Astrocyte (in vitro differentiated cells and primary cell): Measurements from ENCODE around the gene SOBP. TPM values are rescaled to one million over a fixed set of nuclear protein-coding genes. Genes with fewer than 3 reads are reported as not detected.

Source experiments
- DNase-seq: peaks from one replicate; pipeline ENCODE4 v3.0.0-alpha.2; 2010; ENCODE audit warnings: low read depth
- FAIRE-seq: peaks from 2 replicates; lab custom pipeline; 2011; peaks lifted over from hg19 to GRCh38; lab: Jason Lieb, UNC
- H2AFZ ChIP-seq: 2 replicates; pipeline ENCODE4 v1.6.0; 2012; ENCODE audit warnings: low read depth, low read length, inconsistent platforms
- H3K27ac ChIP-seq: 2 replicates; pipeline ENCODE4 v1.5.1; 2011; ENCODE audit warnings: low read depth, low read length, inconsistent platforms
- H3K27me3 ChIP-seq: 2 replicates; pipeline ENCODE4 v1.6.0; 2011; ENCODE audit warnings: low read length, inconsistent platforms; ENCODE audit not compliant: insufficient read depth
- H3K36me3 ChIP-seq: 2 replicates; pipeline ENCODE4 v1.5.1; 2011; ENCODE audit warnings: low read length, inconsistent platforms; ENCODE audit not compliant: insufficient read depth
- H3K4me1 ChIP-seq: 2 replicates; pipeline ENCODE4 v1.5.1; 2011; ENCODE audit warnings: low read length, inconsistent platforms; ENCODE audit not compliant: insufficient read depth
- H3K4me2 ChIP-seq: 2 replicates; pipeline ENCODE4 v1.6.0; 2012; ENCODE audit warnings: low read length, inconsistent platforms
- H3K4me3 ChIP-seq: 2 replicates; pipeline ENCODE4 v1.5.1; 2011; ENCODE audit warnings: low read depth, mild to moderate bottlenecking, low read length, inconsistent platforms; ENCODE audit not compliant: insufficient read depth
- H3K79me2 ChIP-seq: 2 replicates; pipeline ENCODE4 v1.6.0; 2012; ENCODE audit warnings: mild to moderate bottlenecking, low read length, inconsistent platforms; ENCODE audit not compliant: insufficient read depth
- H3K9ac ChIP-seq: 2 replicates; pipeline ENCODE4 v1.6.0; 2012; ENCODE audit warnings: mild to moderate bottlenecking, low read length, inconsistent platforms
- H3K9me3 ChIP-seq: 2 replicates; pipeline ENCODE4 v1.5.1; 2012; ENCODE audit warnings: low read depth, mild to moderate bottlenecking, low read length, inconsistent platforms; ENCODE audit not compliant: insufficient read depth
- H4K20me1 ChIP-seq: 2 replicates; pipeline ENCODE4 v1.6.0; 2012; ENCODE audit warnings: low read length, inconsistent platforms; ENCODE audit not compliant: insufficient read depth
- H3K27ac Mint-ChIP-seq: one replicate; pipeline ENCODE4 v1.8.0; 2021; ENCODE audit warnings: mild to moderate bottlenecking, mixed read lengths; ENCODE audit not compliant: unreplicated experiment
- H3K27me3 Mint-ChIP-seq: one replicate; pipeline ENCODE4 v1.8.0; 2021; ENCODE audit warnings: low read depth, mixed read lengths; ENCODE audit not compliant: unreplicated experiment
- H3K36me3 Mint-ChIP-seq: one replicate; pipeline ENCODE4 v1.8.0; 2021; ENCODE audit warnings: low read depth, mixed read lengths; ENCODE audit not compliant: unreplicated experiment
- H3K4me1 Mint-ChIP-seq: one replicate; pipeline ENCODE4 v1.8.0; 2021; ENCODE audit warnings: low read depth, mixed read lengths; ENCODE audit not compliant: unreplicated experiment
- H3K4me3 Mint-ChIP-seq: one replicate; pipeline ENCODE4 v1.8.0; 2021; ENCODE audit warnings: mild to moderate bottlenecking, moderate library complexity, mixed read lengths; ENCODE audit not compliant: unreplicated experiment
- H3K9me3 Mint-ChIP-seq: one replicate; pipeline ENCODE4 v1.8.0; 2021; ENCODE audit warnings: mild to moderate bottlenecking, mixed read lengths; ENCODE audit not compliant: unreplicated experiment
- EZH2 ChIP-seq: IDR thresholded peaks from 2 replicates; pipeline ENCODE4 v1.6.1; 2012; ENCODE audit warnings: mild to moderate bottlenecking, low read length, inconsistent platforms; ENCODE audit not compliant: insufficient read depth
- total RNA-seq: library from RNA; stranded (reverse); gene quantifications from 2 replicates; pipeline ENCODE4 v1.2.1, GENCODE V29; 2021
- TF ChIP-seq, protein P1 (sequence below): IDR thresholded peaks from 2 replicates; pipeline ENCODE4 v1.5.1; 2011; ENCODE audit warnings: low read depth, mild to moderate bottlenecking, inconsistent platforms, low read length, moderate library complexity; ENCODE audit not compliant: insufficient read depth

The SOBP gene
- total RNA-seq, 1 donor from 2014 or later = 4.7 TPM

DNA sequence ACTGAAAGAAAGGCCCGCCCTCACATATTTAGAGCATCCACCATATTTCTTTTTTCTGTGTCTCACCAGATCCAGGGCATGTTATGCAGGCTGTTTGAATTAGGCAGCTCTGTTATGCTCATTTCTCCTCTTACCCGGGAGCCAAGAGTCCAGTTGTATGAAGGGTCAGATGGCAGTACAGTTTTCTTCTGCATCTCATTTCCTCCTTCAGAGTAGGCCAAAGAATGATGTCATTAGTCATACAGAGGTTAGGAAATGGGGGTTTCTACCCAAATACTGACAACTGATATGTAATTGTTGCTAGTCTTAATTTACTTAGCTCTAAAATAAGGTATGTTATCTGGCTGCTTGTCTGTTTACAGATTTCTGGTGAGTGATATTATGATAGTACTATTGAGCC lies 130.8 kb downstream of the SOBP start:
- H3K4me2 ChIP-seq = no peak overlapping the region
- H2AFZ ChIP-seq = no peak overlapping the region
- H3K4me1 ChIP-seq = no peaks in the 10 kb centered on the region
- DNase-seq (no peak), FAIRE-seq (no peak)
- peaks cover 2% of the 10 kb centered on the region for H3K27me3 ChIP-seq
- no peaks in the 10 kb centered on the region for H3K79me2 ChIP-seq
- peaks cover 33% of the 10 kb centered on the region for H3K4me1 Mint-ChIP-seq
- H3K36me3 Mint-ChIP-seq = no peaks in the 10 kb centered on the region
- no peaks in the 10 kb centered on the region for H3K9me3 Mint-ChIP-seq
- H3K27me3 Mint-ChIP-seq = no peaks in the 10 kb centered on the region
- H3K4me3 Mint-ChIP-seq = no peak overlapping the region
- no peak overlapping the region for H3K4me3 ChIP-seq
- H3K27ac Mint-ChIP-seq = peak overlapping the region; percentile 1
- TF ChIP-seq EZH2 = no peak
- TF ChIP-seq, protein P1, sequence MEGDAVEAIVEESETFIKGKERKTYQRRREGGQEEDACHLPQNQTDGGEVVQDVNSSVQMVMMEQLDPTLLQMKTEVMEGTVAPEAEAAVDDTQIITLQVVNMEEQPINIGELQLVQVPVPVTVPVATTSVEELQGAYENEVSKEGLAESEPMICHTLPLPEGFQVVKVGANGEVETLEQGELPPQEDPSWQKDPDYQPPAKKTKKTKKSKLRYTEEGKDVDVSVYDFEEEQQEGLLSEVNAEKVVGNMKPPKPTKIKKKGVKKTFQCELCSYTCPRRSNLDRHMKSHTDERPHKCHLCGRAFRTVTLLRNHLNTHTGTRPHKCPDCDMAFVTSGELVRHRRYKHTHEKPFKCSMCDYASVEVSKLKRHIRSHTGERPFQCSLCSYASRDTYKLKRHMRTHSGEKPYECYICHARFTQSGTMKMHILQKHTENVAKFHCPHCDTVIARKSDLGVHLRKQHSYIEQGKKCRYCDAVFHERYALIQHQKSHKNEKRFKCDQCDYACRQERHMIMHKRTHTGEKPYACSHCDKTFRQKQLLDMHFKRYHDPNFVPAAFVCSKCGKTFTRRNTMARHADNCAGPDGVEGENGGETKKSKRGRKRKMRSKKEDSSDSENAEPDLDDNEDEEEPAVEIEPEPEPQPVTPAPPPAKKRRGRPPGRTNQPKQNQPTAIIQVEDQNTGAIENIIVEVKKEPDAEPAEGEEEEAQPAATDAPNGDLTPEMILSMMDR = no peak
- H3K27ac ChIP-seq = no peak overlapping the region
- H4K20me1 ChIP-seq = no peaks in the 10 kb centered on the region
- no peaks in the 10 kb centered on the region for H3K36me3 ChIP-seq
- H3K9ac ChIP-seq = no peak overlapping the region
- H3K9me3 ChIP-seq = no peaks in the 10 kb centered on the region

DNA sequence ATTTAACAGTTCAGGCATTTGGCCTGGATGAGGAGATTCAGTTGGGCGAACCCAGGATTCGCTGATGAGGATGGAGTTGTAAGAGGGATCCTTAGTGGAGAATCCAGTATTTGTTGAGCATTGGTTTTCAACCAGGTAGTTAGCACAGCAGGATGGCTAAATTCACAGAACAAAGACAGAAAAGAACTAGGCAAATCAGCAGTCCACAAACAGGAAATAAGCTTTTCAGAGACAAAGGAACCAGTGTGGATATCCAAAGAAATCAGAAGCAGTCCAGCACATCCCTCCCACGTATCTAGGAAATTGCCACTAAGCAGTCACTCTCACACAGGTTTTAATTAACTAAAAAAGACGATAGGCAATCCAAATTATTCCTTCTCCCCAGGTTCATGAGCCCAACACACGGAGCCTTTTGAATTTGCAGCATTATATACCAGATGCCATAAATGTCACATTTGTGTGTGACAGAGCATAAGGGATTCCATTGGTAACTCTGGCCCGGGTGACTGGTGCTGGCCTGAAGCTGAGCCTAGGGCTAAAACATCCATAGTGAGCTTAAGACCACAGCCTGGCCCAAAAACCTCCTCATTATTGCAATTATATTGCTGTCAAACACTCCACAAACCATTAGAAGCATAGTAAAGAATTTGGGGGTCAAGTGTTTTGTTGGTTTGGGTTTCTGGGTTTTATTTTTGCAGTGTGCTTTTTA lies 131.5 kb downstream of the SOBP start:
- Mint-ChIP-seq H3K4me3 (no peak overlapping the region), H3K36me3 (no peaks in the 10 kb centered on the region), H3K4me1 (peaks cover 33% of the 10 kb centered on the region), H3K27me3 (no peaks in the 10 kb centered on the region), H3K27ac (no peak overlapping the region), H3K9me3 (no peaks in the 10 kb centered on the region)
- DNase-seq (no peak), FAIRE-seq (no peak)
- H3K36me3 ChIP-seq = no peaks in the 10 kb centered on the region
- no peak overlapping the region for H3K4me2 ChIP-seq
- no peaks in the 10 kb centered on the region for H3K27me3 ChIP-seq
- no peak overlapping the region for H3K4me3 ChIP-seq
- no peaks in the 10 kb centered on the region for H3K79me2 ChIP-seq
- no peaks in the 10 kb centered on the region for H3K9me3 ChIP-seq
- H3K4me1 ChIP-seq = no peaks in the 10 kb centered on the region
- H2AFZ ChIP-seq = no peak overlapping the region
- H3K27ac ChIP-seq = no peak overlapping the region
- no peak overlapping the region for H3K9ac ChIP-seq
- no peak for TF ChIP-seq EZH2
- H4K20me1 ChIP-seq = no peaks in the 10 kb centered on the region

DNA sequence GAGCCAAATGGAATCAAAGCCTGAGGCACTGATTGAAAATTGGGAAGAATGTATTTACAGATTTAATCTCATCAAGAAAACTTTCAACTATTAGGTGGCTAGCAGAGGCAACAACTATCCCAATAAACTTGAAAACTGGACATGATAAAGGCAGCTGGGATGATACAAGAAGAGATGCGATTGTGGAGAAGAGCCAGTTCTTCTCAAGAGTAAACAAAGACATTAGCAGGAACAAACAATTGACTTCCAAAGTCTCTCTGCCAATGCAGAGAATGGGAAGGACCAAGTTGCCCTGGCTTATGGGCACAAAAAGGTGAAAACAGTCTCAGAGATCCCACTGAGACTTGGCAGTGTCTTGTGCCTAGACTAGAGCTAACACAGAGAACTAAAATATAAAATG lies 132.4 kb downstream of the SOBP start:
- Mint-ChIP-seq H3K36me3 (no peaks in the 10 kb centered on the region), H3K27ac (no peak overlapping the region), H3K9me3 (no peaks in the 10 kb centered on the region), H3K4me3 (no peak overlapping the region), H3K4me1 (peaks cover 32% of the 10 kb centered on the region), H3K27me3 (no peaks in the 10 kb centered on the region)
- Histone ChIP-seq H3K9me3 (no peaks in the 10 kb centered on the region), H3K79me2 (no peaks in the 10 kb centered on the region), H3K4me1 (no peaks in the 10 kb centered on the region), H3K4me2 (no peak overlapping the region), H2AFZ (no peak overlapping the region), H3K9ac (no peak overlapping the region), H4K20me1 (no peaks in the 10 kb centered on the region), H3K27me3 (no peaks in the 10 kb centered on the region), H3K36me3 (no peaks in the 10 kb centered on the region), H3K27ac (no peak overlapping the region), H3K4me3 (no peak overlapping the region)
- no peak for TF ChIP-seq EZH2
- DNase-seq (no peak), FAIRE-seq (no peak)
